ENCODE data around the gene BCKDHB.

Gene BCKDHB

DNA sequence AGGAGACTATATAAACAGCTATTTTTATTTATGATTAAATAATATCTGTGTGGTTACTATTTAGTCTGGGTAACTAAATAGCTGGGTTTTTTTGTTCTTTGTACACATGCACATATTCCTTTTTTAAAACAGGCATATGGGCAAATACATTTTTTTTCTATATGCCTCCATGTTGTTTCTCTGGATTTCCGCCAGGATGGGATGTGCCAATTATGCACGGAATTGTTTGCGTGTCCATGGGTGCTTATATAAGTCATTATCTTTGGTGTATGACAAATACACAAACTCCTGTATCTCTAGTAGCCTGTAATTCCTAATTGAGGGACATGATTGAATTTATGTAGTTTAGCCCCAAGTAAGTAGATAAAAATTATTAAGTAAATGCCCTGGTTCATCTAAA is 226.9 kb downstream of the BCKDHB start:
- H3K4me1 ChIP-seq, result no peaks in the 10 kb centered on the region

DNA sequence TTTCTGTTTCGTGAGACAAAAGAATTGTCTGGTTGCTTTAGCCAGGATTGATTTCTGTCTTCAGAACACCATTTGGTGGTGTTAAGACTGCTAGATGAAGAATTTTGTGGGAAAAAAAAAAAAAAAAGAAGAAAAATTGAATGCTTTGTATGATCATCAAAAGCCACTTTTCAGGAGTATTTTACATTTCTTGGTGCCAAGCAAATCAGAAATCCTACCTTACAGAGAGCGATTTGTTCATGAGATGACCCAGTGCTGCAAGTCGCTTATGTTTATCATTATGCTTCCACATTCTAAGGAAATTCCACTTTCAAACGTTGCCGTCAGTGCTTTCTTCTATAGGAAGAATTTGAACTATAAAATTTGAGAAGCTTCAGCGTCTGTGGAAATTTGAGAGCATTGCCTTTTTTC is 228.7 kb downstream of the BCKDHB start:
- H3K4me3 ChIP-seq, result no peak overlapping the region
- H3K9ac ChIP-seq, result no peak overlapping the region
- H4K20me1 ChIP-seq, result no peaks in the 10 kb centered on the region
- H3K36me3 ChIP-seq, result no peaks in the 10 kb centered on the region
- H3K4me2 ChIP-seq, result no peak overlapping the region
- H3K9me3 ChIP-seq, result no peaks in the 10 kb centered on the region
- TF ChIP-seq Cebpa-rat (IDR thresholded peaks at IDR 0.05), result no peak
- no peaks in the 10 kb centered on the region for H3K27me3 ChIP-seq
- no peaks in the 10 kb centered on the region for H3K4me1 ChIP-seq
- H3K27ac ChIP-seq, result no peak overlapping the region

More for the DNA sequence above, 226.9 kb downstream of the BCKDHB start:
- Histone ChIP-seq H3K4me3 (no peak overlapping the region), H3K27me3 (no peaks in the 10 kb centered on the region), H3K9me3 (no peaks in the 10 kb centered on the region), H3K4me2 (no peak overlapping the region), H3K9ac (no peak overlapping the region), H3K27ac (no peak overlapping the region), H3K36me3 (no peaks in the 10 kb centered on the region), H4K20me1 (no peaks in the 10 kb centered on the region)
- TF ChIP-seq Cebpa-rat (IDR thresholded peaks at IDR 0.05), result no peak

DNA sequence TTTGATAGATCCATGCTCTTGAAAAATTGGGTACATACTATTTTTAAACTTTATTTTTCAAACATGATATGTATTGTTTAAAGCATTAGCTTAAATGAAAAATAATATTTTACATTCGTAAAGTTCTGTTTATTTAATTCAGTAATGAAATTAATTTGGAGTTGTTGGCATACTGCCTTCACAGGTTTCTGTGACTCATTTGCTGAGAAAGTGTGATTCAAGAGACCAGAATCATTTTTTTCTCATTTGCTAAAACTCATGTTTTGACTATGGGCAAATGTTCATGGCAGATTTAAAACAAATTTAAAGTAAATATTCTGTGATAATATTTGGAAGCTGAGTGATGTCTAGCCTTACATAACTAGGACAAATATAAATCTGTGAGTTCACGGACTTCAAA is 230.4 kb downstream of the BCKDHB start:
- TF ChIP-seq Cebpa-rat (IDR thresholded peaks at IDR 0.05), result no peak
- Histone ChIP-seq H3K9ac (no peak overlapping the region), H3K36me3 (no peaks in the 10 kb centered on the region), H3K4me2 (no peak overlapping the region), H3K27ac (no peak overlapping the region), H3K4me3 (no peak overlapping the region), H3K27me3 (no peaks in the 10 kb centered on the region), H3K4me1 (no peaks in the 10 kb centered on the region), H3K9me3 (no peaks in the 10 kb centered on the region), H4K20me1 (no peaks in the 10 kb centered on the region)

DNA sequence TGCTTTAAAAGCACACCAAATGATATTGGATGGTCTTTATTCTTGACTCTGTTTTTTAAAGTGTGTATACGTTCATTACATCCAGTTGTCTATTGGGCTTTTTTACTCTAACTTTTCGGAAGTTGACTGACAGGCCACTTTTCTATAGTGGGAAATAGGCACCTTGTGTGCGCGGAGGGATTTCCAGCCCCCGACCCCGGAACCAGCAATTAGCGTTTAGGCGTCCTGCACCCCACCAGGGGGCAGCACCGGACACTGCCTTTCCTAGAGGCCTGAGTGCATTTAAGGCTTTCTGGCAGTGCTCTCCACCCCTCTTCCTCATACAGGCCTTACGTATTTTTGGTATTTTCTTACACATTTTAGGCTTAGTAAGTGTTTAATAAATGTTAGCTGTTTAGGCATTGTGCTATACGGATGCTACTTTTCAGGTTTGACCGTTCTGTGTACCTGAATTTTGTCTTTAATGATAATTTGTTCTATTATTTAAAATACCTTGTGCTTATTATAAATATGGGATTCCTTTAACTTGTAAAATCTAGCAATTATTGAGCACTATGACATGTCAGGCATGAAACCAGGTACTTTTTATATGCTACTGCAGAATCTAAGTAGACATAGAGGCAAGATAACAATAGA is 231.8 kb downstream of the BCKDHB start:
- Histone ChIP-seq H4K20me1 (no peaks in the 10 kb centered on the region), H3K4me2 (no peak overlapping the region), H3K4me1 (no peaks in the 10 kb centered on the region), H3K27ac (no peak overlapping the region), H3K4me3 (no peak overlapping the region), H3K27me3 (no peaks in the 10 kb centered on the region), H3K36me3 (no peaks in the 10 kb centered on the region), H3K9ac (no peak overlapping the region), H3K9me3 (no peaks in the 10 kb centered on the region)
- no peak for TF ChIP-seq Cebpa-rat (IDR thresholded peaks at IDR 0.05)

DNA sequence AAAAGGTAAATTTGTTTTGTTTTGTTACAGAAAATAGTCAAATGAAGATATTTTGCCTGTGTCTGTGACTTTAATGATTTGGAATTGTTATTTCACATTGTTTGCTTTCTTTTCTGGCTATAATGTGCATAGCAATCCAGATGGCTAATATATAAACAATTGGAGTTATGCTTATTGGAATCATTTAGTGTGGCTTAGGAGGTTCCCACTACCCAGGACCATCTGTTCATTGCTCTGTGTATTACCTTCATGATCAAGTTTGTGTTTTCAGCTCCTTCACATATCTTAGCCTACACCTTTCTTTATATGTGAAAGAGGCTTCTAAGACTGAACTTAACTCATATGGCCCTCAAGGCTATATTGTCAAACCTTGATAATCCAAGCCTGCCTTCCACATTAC is 232.9 kb downstream of the BCKDHB start:
- Histone ChIP-seq H3K27ac (no peak overlapping the region), H3K4me3 (no peak overlapping the region)
- no peak for TF ChIP-seq Cebpa-rat (IDR thresholded peaks at IDR 0.05)

DNA sequence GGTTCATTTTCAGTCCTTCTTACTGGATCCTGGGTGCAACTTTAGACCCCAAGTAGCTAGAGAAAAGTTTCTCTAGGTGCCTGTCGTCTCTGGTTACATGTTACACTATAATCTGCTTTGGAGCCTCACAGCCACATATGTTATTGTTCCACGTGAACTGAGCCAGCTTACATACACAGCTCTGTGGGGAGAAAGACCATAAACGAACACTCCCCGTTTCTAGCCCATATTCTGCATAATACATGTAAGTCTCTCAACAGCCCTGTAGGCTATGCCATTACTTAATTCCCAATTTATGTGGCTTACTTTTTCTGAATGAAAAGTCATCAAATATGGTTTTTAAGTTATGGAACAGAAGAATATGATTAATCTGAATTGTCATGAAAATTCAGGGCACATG is 233.8 kb downstream of the BCKDHB start:
- Histone ChIP-seq H3K27me3 (no peaks in the 10 kb centered on the region), H3K4me3 (no peak overlapping the region), H3K27ac (no peak overlapping the region), H3K36me3 (no peaks in the 10 kb centered on the region), H3K4me1 (no peaks in the 10 kb centered on the region), H3K9me3 (no peaks in the 10 kb centered on the region), H3K4me2 (no peak overlapping the region), H3K9ac (no peak overlapping the region), H4K20me1 (no peaks in the 10 kb centered on the region)
- TF ChIP-seq Cebpa-rat (IDR thresholded peaks at IDR 0.05), result no peak

More for the DNA sequence above, 232.9 kb downstream of the BCKDHB start:
- Histone ChIP-seq H3K4me1 (no peaks in the 10 kb centered on the region), H3K9ac (no peak overlapping the region), H3K36me3 (no peaks in the 10 kb centered on the region), H3K27me3 (no peaks in the 10 kb centered on the region), H3K9me3 (no peaks in the 10 kb centered on the region), H4K20me1 (no peaks in the 10 kb centered on the region), H3K4me2 (no peak overlapping the region)

DNA sequence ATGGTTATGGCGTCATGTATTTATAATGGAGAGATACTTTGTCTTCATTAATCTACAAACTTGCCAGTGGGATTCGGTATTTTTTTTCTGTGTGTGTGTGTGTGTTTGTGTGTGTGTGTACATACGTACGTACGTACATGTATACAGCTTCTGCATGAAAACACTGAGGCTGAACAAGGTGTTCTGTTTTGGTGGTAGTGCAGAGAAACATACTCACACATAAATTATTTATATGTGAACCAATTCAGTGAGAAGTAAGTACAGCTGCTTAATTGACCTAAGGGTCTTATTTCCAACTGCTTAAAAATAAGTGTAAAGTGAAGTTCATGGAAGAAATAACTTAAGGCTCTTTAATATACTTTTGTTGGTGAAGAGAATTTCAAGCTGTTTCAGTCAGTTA is 234.2 kb downstream of the BCKDHB start:
- no peak for TF ChIP-seq Cebpa-rat (IDR thresholded peaks at IDR 0.05)
- Histone ChIP-seq H3K4me1 (no peaks in the 10 kb centered on the region), H3K27me3 (no peaks in the 10 kb centered on the region), H3K9me3 (no peaks in the 10 kb centered on the region), H3K9ac (no peak overlapping the region), H3K4me3 (no peak overlapping the region), H3K4me2 (no peak overlapping the region), H3K27ac (no peak overlapping the region), H3K36me3 (no peaks in the 10 kb centered on the region), H4K20me1 (no peaks in the 10 kb centered on the region)

DNA sequence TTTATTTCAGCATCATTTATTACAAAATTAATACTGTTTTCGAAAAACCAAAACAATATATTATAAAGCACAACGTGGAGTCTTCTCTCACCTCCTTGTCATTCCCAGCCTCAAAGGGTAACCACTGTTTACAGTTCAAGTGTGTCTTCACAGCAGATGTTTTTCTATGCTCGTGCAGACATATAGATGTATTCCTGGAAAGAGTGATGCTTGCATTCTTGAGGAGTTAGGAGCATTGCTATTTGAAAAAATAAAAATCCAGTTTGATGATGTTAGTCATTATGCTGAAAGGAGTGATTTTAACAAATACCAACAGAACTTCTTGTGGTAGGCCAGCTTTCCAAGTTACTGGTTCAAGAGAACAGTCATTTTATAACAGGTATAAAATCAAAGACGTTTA is 234.9 kb downstream of the BCKDHB start:
- Histone ChIP-seq H4K20me1 (no peaks in the 10 kb centered on the region), H3K4me3 (no peak overlapping the region), H3K9ac (no peak overlapping the region), H3K27me3 (no peaks in the 10 kb centered on the region), H3K4me1 (no peaks in the 10 kb centered on the region), H3K36me3 (no peaks in the 10 kb centered on the region), H3K27ac (no peak overlapping the region), H3K9me3 (no peaks in the 10 kb centered on the region), H3K4me2 (no peak overlapping the region)
- TF ChIP-seq Cebpa-rat (IDR thresholded peaks at IDR 0.05), result no peak

DNA sequence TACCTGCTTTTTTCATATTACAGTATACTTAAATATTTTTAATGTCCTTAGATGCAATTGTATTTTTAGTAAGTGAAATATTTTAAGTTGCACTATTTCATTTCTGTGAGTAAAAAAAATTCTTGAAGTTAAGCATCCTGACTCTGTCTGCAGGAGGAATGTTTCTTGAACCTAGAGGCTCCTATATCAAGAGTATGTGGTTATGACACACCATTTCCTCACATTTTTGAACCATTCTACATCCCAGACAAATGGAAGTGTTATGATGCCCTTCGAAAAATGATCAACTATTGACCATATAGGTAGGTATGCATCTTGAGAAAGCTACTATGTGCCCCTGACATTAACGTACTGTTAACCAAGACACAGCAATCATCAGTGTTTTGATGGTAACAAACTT is 237.0 kb downstream of the BCKDHB start:
- Histone ChIP-seq H3K27ac (no peak overlapping the region), H3K36me3 (no peaks in the 10 kb centered on the region), H4K20me1 (no peaks in the 10 kb centered on the region), H3K27me3 (no peaks in the 10 kb centered on the region), H3K9ac (no peak overlapping the region), H3K9me3 (no peaks in the 10 kb centered on the region), H3K4me3 (no peak overlapping the region), H3K4me1 (no peaks in the 10 kb centered on the region), H3K4me2 (no peak overlapping the region)
- no peak for TF ChIP-seq Cebpa-rat (IDR thresholded peaks at IDR 0.05)

DNA sequence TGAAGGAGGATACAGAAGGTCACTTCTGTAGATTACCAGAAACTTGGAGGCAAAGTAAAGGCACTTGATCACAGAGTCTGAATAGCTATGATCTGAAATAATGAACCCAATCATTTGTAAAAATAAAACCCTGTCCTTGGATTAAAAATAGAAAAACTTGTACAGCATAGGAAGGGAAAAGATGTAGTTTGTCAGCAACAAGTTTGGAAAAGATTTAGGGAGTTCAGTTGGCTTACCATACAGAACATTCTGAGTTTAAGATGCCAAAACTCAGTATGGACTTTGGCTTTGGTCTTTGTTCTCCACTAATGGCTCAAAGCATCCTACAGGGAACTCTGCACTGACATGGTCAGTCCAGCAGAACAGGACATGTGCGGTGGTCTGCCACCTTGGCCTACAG is 240.6 kb downstream of the BCKDHB start:
- Histone ChIP-seq H3K4me1 (no peaks in the 10 kb centered on the region), H3K9ac (no peak overlapping the region), H3K36me3 (no peaks in the 10 kb centered on the region), H3K4me3 (no peak overlapping the region), H3K9me3 (no peaks in the 10 kb centered on the region), H4K20me1 (no peaks in the 10 kb centered on the region), H3K27ac (no peak overlapping the region), H3K27me3 (no peaks in the 10 kb centered on the region), H3K4me2 (no peak overlapping the region)
- TF ChIP-seq Cebpa-rat (IDR thresholded peaks at IDR 0.05), result no peak

DNA sequence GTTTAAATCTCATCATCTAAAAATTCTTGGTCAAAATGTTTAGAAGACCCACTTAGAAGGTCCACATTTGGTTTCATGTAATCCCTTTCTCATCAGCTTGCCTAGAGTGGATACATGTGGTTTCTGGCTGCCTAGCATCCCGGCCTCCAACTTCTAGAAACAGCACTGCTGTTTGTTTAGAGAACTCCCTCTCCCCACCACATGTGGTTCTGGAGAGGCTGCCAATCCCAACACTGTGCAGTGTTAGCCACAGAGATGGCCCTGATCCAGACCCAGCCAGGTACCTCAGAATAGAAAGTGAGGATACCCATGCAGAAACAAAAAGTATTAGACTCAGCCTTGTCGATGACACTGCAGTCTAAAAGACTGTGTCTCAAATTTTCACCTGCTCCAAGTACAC is 241.8 kb downstream of the BCKDHB start:
- Histone ChIP-seq H3K9me3 (no peaks in the 10 kb centered on the region), H3K27me3 (no peaks in the 10 kb centered on the region), H3K27ac (no peak overlapping the region), H3K4me2 (no peak overlapping the region), H3K9ac (no peak overlapping the region), H4K20me1 (no peaks in the 10 kb centered on the region), H3K4me3 (no peak overlapping the region), H3K4me1 (no peaks in the 10 kb centered on the region), H3K36me3 (no peaks in the 10 kb centered on the region)
- no peak for TF ChIP-seq Cebpa-rat (IDR thresholded peaks at IDR 0.05)

Measured in BLaER1 (cell line).